ENCODE measurements around the gene LRCH3.

The LRCH3 gene

DNA sequence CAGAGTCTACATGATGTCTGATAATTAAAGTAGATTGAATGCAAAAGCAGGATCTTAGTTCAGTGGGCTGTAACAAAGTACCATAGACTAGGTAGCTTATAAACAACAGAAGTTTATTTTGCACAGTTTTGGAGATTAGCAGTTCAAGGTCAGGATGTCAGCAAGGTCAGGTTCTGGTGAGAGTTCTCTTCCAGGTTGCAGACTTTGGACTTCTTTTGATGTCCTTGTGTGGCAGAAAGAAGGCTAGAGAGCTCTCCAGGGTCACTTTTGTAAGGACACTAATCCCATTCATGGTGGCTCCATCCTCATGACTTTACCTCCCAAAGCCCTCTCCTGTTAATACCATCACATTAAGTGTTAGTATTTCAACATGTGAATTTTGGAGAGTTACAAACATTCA is 29.3 kb upstream of the LRCH3 start:
- TF ChIP-seq TEAD4 (IDR thresholded peaks at IDR 0.05): no peak
- no peak for TF ChIP-seq MAX (IDR thresholded peaks at IDR 0.05)
- no peak for TF ChIP-seq FOXM1 (IDR thresholded peaks at IDR 0.05; ENCODE audit: borderline replicate concordance, low read depth)
- TF ChIP-seq TAF1 (IDR thresholded peaks at IDR 0.05; ENCODE audit: low read depth): no peak
- TF ChIP-seq CEBPB (IDR thresholded peaks at IDR 0.05): no peak
- no peak for TF ChIP-seq REST (IDR thresholded peaks at IDR 0.05; ENCODE audit: low read depth)

DNA sequence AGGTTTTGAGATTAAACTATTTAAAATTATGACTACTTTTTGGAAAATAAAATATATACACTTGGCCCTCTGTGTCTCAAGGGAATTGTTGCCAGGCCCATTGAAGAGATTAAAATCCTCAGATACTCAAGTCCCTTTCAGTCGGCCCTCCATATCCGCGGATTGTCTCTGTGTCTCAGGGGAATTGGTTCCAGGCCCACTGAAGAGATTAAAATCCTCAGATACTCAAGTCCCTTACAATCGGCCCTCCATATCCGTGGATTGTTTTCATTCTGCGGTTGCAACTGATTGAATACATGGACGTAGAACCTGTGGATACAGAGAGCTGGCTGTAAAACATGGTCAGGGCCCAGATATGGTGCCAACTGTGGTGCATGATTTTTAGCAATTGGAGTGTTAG is 15.7 kb upstream of the LRCH3 start:
- TF ChIP-seq YY1 (IDR thresholded peaks at IDR 0.05; ENCODE audit: low read depth) (no peak), EP300 (IDR thresholded peaks at IDR 0.05; ENCODE audit: borderline replicate concordance) (no peak), CEBPB (IDR thresholded peaks at IDR 0.05) (no peak), TEAD4 (IDR thresholded peaks at IDR 0.05) (no peak), TCF12 (IDR thresholded peaks at IDR 0.05; ENCODE audit: low read depth) (no peak), TAF1 (IDR thresholded peaks at IDR 0.05; ENCODE audit: low read depth) (no peak), NFIC (IDR thresholded peaks at IDR 0.05) (no peak), RAD21 (IDR thresholded peaks at IDR 0.05; ENCODE audit: low read depth) (no peak), FOXM1 (IDR thresholded peaks at IDR 0.05; ENCODE audit: borderline replicate concordance, low read depth) (no peak), MAX (IDR thresholded peaks at IDR 0.05) (no peak), ZBTB7A (IDR thresholded peaks at IDR 0.05; ENCODE audit: low read depth) (no peak), CREB1 (IDR thresholded peaks at IDR 0.05; ENCODE audit: low read depth) (no peak), REST (IDR thresholded peaks at IDR 0.05; ENCODE audit: low read depth) (no peak), EGR1 (IDR thresholded peaks at IDR 0.05) (no peak)
- TF ChIP-seq, protein P1, sequence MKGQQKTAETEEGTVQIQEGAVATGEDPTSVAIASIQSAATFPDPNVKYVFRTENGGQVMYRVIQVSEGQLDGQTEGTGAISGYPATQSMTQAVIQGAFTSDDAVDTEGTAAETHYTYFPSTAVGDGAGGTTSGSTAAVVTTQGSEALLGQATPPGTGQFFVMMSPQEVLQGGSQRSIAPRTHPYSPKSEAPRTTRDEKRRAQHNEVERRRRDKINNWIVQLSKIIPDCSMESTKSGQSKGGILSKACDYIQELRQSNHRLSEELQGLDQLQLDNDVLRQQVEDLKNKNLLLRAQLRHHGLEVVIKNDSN (IDR thresholded peaks at IDR 0.05): no peak

DNA sequence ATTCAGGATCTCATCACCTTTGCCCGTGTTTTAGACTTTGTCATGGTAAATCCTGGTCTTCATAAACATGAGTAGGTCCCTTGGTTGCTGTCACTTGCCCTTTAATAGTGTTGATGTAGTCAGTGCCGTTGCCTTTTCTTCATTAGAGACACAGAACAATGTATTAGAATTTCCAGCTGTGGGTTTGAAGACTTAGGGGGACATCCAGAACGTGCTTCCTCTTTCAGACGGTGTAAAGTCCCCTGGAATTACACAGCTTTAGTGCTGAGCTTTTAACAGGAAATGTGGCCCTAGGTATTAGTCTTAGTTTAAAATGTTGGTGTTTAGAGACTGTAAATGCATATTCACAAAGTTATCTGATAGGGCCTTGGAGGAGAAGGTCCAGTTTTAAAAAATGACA is 8.8 kb upstream of the LRCH3 start:
- TF ChIP-seq EGR1 (IDR thresholded peaks at IDR 0.05): no peak
- TF ChIP-seq FOXM1 (IDR thresholded peaks at IDR 0.05; ENCODE audit: borderline replicate concordance, low read depth): no peak
- no peak for TF ChIP-seq TEAD4 (IDR thresholded peaks at IDR 0.05)
- TF ChIP-seq REST (IDR thresholded peaks at IDR 0.05; ENCODE audit: low read depth): no peak
- no peak for TF ChIP-seq RAD21 (IDR thresholded peaks at IDR 0.05; ENCODE audit: low read depth)
- TF ChIP-seq EP300 (IDR thresholded peaks at IDR 0.05; ENCODE audit: borderline replicate concordance): no peak
- no peak for TF ChIP-seq TCF12 (IDR thresholded peaks at IDR 0.05; ENCODE audit: low read depth)
- TF ChIP-seq MAX (IDR thresholded peaks at IDR 0.05): no peak
- no peak for TF ChIP-seq TAF1 (IDR thresholded peaks at IDR 0.05; ENCODE audit: low read depth)
- TF ChIP-seq YY1 (IDR thresholded peaks at IDR 0.05; ENCODE audit: low read depth): no peak
- TF ChIP-seq CREB1 (IDR thresholded peaks at IDR 0.05; ENCODE audit: low read depth): no peak
- TF ChIP-seq ZBTB7A (IDR thresholded peaks at IDR 0.05; ENCODE audit: low read depth): no peak
- no peak for TF ChIP-seq NFIC (IDR thresholded peaks at IDR 0.05)
- no peak for TF ChIP-seq CEBPB (IDR thresholded peaks at IDR 0.05)

- TF ChIP-seq NFIC (IDR thresholded peaks at IDR 0.05): no peak
- TF ChIP-seq CEBPB (IDR thresholded peaks at IDR 0.05): no peak
- no peak for TF ChIP-seq TAF1 (IDR thresholded peaks at IDR 0.05; ENCODE audit: low read depth)
These were observed 7.0 kb upstream of the LRCH3 start for GRCh38 chr3:197784019-197784585.

DNA sequence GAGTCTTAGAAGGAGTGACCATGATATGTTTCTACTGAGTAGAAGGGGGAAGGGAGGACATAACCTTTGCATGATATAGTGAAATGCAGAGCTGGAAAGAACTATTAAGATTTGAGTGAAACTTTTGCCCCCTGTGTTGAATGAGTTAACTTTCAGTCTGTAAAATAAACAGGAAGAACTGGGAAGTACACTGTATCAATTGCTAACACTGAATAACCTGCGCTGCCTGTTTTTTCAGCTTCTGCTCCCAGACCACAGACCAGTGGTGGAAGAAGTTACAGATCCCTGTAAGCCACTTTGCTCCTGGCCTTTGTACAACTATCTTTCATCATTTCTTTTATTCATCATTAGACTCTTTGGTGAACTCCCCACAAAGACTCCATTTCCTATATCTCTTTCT is 3.6 kb upstream of the LRCH3 start:
- TF ChIP-seq RAD21 (IDR thresholded peaks at IDR 0.05; ENCODE audit: low read depth) (no peak), TEAD4 (IDR thresholded peaks at IDR 0.05) (no peak), CREB1 (IDR thresholded peaks at IDR 0.05; ENCODE audit: low read depth) (no peak), ZBTB7A (IDR thresholded peaks at IDR 0.05; ENCODE audit: low read depth) (no peak), REST (IDR thresholded peaks at IDR 0.05; ENCODE audit: low read depth) (no peak)
- TF ChIP-seq, protein P1 (IDR thresholded peaks at IDR 0.05): no peak
